GM21381 (cell line): ENCODE results near the gene CES4A.
"Not testable (repeated sequence)": the region's sequence is repeated elsewhere in the genome, so short reads cannot be mapped to it uniquely, and the experiment has no call there.

Experiments
- ATAC-seq: cut with Tn5 transposase; IDR thresholded peaks from one replicate; pipeline ENCODE4 v1.9.1; 2021; ENCODE audit warnings: mild to moderate bottlenecking, moderate library complexity; ENCODE audit not compliant: unreplicated experiment

The CES4A gene

GRCh38 chr16:66955363-66956153 is 32.8 kb upstream of the CES4A start:
- not testable (repeated sequence) for ATAC-seq

- ATAC-seq: not testable (repeated sequence)
These were observed 32.3 kb upstream of the CES4A start for GRCh38 chr16:66956154-66956457.

GRCh38 chr16:66958857-66959703 is 29.3 kb upstream of the CES4A start:
- ATAC-seq: no peak

- no peak for ATAC-seq
These were observed 28.7 kb upstream of the CES4A start for GRCh38 chr16:66959704-66960161.

- no peak for ATAC-seq
These were observed 28.1 kb upstream of the CES4A start for GRCh38 chr16:66960270-66960669.

GRCh38 chr16:66961065-66961744 is 27.2 kb upstream of the CES4A start, which contains the start of gene CES3:
Gene CES3 (plus strand): TSS chr16:66961266. CDS start chr16:66961308, 42 bp downstream.
- ATAC-seq: peak; percentile 74

- no peak for ATAC-seq
These were observed 26.5 kb upstream of the CES4A start for GRCh38 chr16:66961914-66962313.

GRCh38 chr16:66964049-66964448 is 24.3 kb upstream of the CES4A start:
- ATAC-seq: no peak

- ATAC-seq: no peak
These were observed 19.5 kb upstream of the CES4A start for GRCh38 chr16:66968847-66969246.

- no peak for ATAC-seq
These were observed 17.3 kb upstream of the CES4A start for GRCh38 chr16:66970775-66971720.

GRCh38 chr16:66972983-66973382 is 15.4 kb upstream of the CES4A start:
- ATAC-seq: no peak

GRCh38 chr16:66973716-66974115 is 14.7 kb upstream of the CES4A start:
- no peak for ATAC-seq

GRCh38 chr16:66974156-66974931 is 14.0 kb upstream of the CES4A start:
- not testable (repeated sequence) for ATAC-seq

- ATAC-seq: not testable (repeated sequence)
These were observed 13.5 kb upstream of the CES4A start for GRCh38 chr16:66974932-66975246.

GRCh38 chr16:66975302-66975893 is 13.0 kb upstream of the CES4A start:
- ATAC-seq: no peak

GRCh38 chr16:66976746-66977145 is 11.6 kb upstream of the CES4A start:
- ATAC-seq: no peak

- peak; percentile 60 for ATAC-seq
These were observed 10.9 kb upstream of the CES4A start for GRCh38 chr16:66977341-66978113.

GRCh38 chr16:66979011-66979717 is 9.2 kb upstream of the CES4A start:
- ATAC-seq: no peak
